Activated CD4-positive, alpha-beta T cell treated with anti-CD3 and anti-CD28 coated beads, Interleukin-2, amount 10 ng/mL, durations not matched to agents 7 days and 5 days (primary cell): Measurements from ENCODE around the gene NMBR. TPM values are rescaled to one million over a fixed set of nuclear protein-coding genes. Genes with fewer than 3 reads are reported as not detected.
A peak's percentile ranks its signal among the peaks of the same experiment; 100 is the strongest.
"Not testable (repeated sequence)": the region's sequence is repeated elsewhere in the genome, so short reads cannot be mapped to it uniquely, and the experiment has no call there.

Experiments used
- CTCF ChIA-PET: fragments of 350-600 bp; sonication (Branson Sonifier 250); formaldehyde crosslinking; loops from one replicate; lab custom pipeline; 2021; ENCODE audit warnings: antibody characterized with exemption; lab: Charles Lee
- POLR2A ChIA-PET: fragments of 350-600 bp; sonication (Branson Sonifier 250); formaldehyde crosslinking; loops from one replicate; lab custom pipeline; 2021; ENCODE audit warnings: antibody characterized with exemption; lab: Charles Lee
- DNase-seq: peaks from one replicate; pipeline ENCODE4 v3.0.0-alpha.2; 2020
- H3K27ac Mint-ChIP-seq: one replicate; pipeline ENCODE4 v1.8.0; 2021; ENCODE audit warnings: mild to moderate bottlenecking, moderate library complexity, mixed read lengths
- H3K27me3 Mint-ChIP-seq: one replicate; pipeline ENCODE4 v1.8.0; 2021; ENCODE audit warnings: mixed read lengths
- H3K36me3 Mint-ChIP-seq: one replicate; pipeline ENCODE4 v1.8.0; 2021; ENCODE audit warnings: low read depth, mixed read lengths
- H3K4me1 Mint-ChIP-seq: one replicate; pipeline ENCODE4 v1.8.0; 2021; ENCODE audit warnings: mixed read lengths
- H3K4me3 Mint-ChIP-seq: one replicate; pipeline ENCODE4 v1.8.0; 2021; ENCODE audit warnings: mild to moderate bottlenecking, moderate library complexity, mixed read lengths
- H3K9me3 Mint-ChIP-seq: one replicate; pipeline ENCODE4 v1.8.0; 2021; ENCODE audit warnings: mixed read lengths
- total RNA-seq, 2 experiments: library from RNA; stranded (reverse); gene quantifications; one replicate each; pipeline ENCODE4 v1.2.3, GENCODE V29; 2021

NMBR gene
- total RNA-seq, 2 experiments from 2014 or later = not detected

DNA sequence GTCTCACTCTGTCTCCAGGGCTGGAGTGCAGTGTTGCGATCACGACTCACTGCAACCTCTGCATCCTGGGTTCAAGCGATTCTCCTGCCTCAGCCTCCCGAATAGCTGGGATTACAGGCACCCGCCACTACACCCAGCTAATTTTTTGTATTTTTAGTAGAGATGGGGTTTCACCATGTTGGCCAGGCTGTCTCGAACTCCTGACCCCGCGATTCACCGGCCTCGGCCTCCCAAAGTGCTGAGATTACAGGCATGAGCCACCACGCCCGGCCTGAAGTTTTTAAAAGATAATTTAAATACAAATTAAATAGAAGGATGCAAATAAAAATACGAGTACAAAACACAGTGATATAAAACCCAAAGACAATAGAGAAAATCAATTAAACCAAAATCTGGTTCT lies 5.4 kb downstream of the NMBR start:
- H3K4me3 Mint-ChIP-seq, H3K9me3 Mint-ChIP-seq, POLR2A ChIA-PET, H3K27ac Mint-ChIP-seq, H3K36me3 Mint-ChIP-seq, DNase-seq, H3K27me3 Mint-ChIP-seq: not testable (repeated sequence)
- CTCF ChIA-PET = interaction anchor here (0.6 kb wide), 1 partner anchor 22 kb away, joined by 3 read pairs; no protein-coding TSS in a partner anchor
- peaks cover 11% of the 10 kb centered on the region for H3K4me1 Mint-ChIP-seq

GRCh38 chr6:142138876-142139275 lies 8.0 kb downstream of the NMBR start:
- Mint-ChIP-seq H3K27me3 (peaks cover 10% of the 10 kb centered on the region), H3K4me3 (no peak overlapping the region), H3K27ac (no peak overlapping the region), H3K36me3 (no peaks in the 10 kb centered on the region), H3K9me3 (no peaks in the 10 kb centered on the region), H3K4me1 (no peaks in the 10 kb centered on the region)
- CTCF ChIA-PET = no interaction called here
- POLR2A ChIA-PET = no interaction called here
- no peak for DNase-seq

DNA sequence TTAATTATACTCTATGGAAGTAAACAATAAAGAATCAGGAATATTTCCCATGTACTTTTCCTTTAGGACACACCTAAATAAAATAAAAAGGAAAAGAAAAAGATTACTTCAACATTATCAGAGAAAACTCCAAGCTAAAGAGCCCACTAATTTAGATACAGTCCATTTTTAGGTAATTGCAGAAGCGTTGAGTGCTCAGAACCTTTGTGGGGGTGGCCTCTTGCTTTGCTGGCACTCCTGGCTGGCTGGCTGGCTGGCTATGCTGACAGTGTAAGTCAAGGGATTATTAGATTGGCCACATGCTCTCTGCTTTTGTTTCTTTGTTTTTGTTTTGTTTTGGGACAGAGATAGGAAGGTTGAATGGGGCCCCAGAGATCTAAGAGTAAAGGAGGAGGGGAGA lies 14.3 kb downstream of the NMBR start, which contains the start of gene GJE1:
TSS of gene GJE1 (plus strand) at position 301 of the 400 bp plus-strand sequence. CDS start 234 bp downstream, outside the sequence.
- POLR2A ChIA-PET = no interaction called here
- Mint-ChIP-seq H3K9me3 (no peaks in the 10 kb centered on the region), H3K36me3 (no peaks in the 10 kb centered on the region), H3K4me3 (no peak within 1 kb of the TSS), H3K27ac (no peak within 1 kb of the TSS), H3K27me3 (peaks cover 23% of the 10 kb centered on the region), H3K4me1 (no peaks in the 10 kb centered on the region)
- no peak for DNase-seq
- CTCF ChIA-PET = no interaction called here

GRCh38 chr6:142130814-142131213 lies 16.1 kb downstream of the NMBR start:
- Mint-ChIP-seq H3K4me1 (no peaks in the 10 kb centered on the region), H3K27ac (no peak overlapping the region), H3K4me3 (no peak overlapping the region), H3K9me3 (no peaks in the 10 kb centered on the region), H3K36me3 (no peaks in the 10 kb centered on the region), H3K27me3 (peaks cover 30% of the 10 kb centered on the region)
- CTCF ChIA-PET = no interaction called here
- POLR2A ChIA-PET = no interaction called here
- DNase-seq = no peak

- CTCF ChIA-PET = no interaction called here
Measured at GRCh38 chr6:142121342-142121741, 25.6 kb downstream of the NMBR start.

GRCh38 chr6:142118925-142119324 lies 28.0 kb downstream of the NMBR start:
- POLR2A ChIA-PET = no interaction called here
- no peak for DNase-seq

More at GRCh38 chr6:142121342-142121741, 25.6 kb downstream of the NMBR start:
- Mint-ChIP-seq H3K27me3 (peaks cover 17% of the 10 kb centered on the region), H3K4me3 (no peak overlapping the region), H3K27ac (no peak overlapping the region), H3K9me3 (no peaks in the 10 kb centered on the region), H3K36me3 (no peaks in the 10 kb centered on the region), H3K4me1 (no peaks in the 10 kb centered on the region)
- POLR2A ChIA-PET = no interaction called here
- DNase-seq = no peak

DNA sequence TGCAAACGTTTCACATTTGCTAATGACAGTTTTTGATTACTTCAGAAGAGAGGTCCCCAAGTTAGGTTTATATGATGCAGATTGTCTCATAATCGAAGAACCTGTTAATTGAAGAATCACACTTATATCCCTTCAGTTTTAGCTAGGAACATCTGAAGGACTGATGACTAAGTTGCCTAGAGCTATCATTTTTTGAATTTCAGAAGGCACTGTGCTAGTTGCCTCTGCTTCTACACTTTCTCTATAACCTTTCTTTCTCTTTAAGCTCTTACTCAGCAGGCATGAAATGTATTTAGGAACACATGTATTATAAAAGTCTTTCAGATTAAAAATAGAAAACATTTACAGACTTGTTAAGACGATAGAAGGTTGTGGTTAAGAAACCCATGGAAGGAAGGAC lies 28.6 kb downstream of the NMBR start:
- Mint-ChIP-seq H3K36me3 (no peaks in the 10 kb centered on the region), H3K9me3 (no peaks in the 10 kb centered on the region), H3K27ac (no peak overlapping the region), H3K27me3 (peaks cover 8% of the 10 kb centered on the region), H3K4me1 (no peaks in the 10 kb centered on the region), H3K4me3 (no peak overlapping the region)
- ChIA-PET POLR2A (no interaction called here), CTCF (no interaction called here)
- DNase-seq = no peak

More at GRCh38 chr6:142118925-142119324, 28.0 kb downstream of the NMBR start:
- H3K4me3 Mint-ChIP-seq = no peak overlapping the region
- no peaks in the 10 kb centered on the region for H3K4me1 Mint-ChIP-seq
- no peaks in the 10 kb centered on the region for H3K36me3 Mint-ChIP-seq
- no peaks in the 10 kb centered on the region for H3K9me3 Mint-ChIP-seq
- H3K27me3 Mint-ChIP-seq = peaks cover 8% of the 10 kb centered on the region
- no peak overlapping the region for H3K27ac Mint-ChIP-seq
- CTCF ChIA-PET = no interaction called here

GRCh38 chr6:142117366-142117765 lies 29.6 kb downstream of the NMBR start:
- Mint-ChIP-seq H3K9me3 (no peaks in the 10 kb centered on the region), H3K36me3 (no peaks in the 10 kb centered on the region), H3K27me3 (peaks cover 8% of the 10 kb centered on the region), H3K4me3 (no peak overlapping the region), H3K27ac (no peak overlapping the region), H3K4me1 (no peaks in the 10 kb centered on the region)
- CTCF ChIA-PET = no interaction called here
- POLR2A ChIA-PET = no interaction called here
- no peak for DNase-seq

DNA sequence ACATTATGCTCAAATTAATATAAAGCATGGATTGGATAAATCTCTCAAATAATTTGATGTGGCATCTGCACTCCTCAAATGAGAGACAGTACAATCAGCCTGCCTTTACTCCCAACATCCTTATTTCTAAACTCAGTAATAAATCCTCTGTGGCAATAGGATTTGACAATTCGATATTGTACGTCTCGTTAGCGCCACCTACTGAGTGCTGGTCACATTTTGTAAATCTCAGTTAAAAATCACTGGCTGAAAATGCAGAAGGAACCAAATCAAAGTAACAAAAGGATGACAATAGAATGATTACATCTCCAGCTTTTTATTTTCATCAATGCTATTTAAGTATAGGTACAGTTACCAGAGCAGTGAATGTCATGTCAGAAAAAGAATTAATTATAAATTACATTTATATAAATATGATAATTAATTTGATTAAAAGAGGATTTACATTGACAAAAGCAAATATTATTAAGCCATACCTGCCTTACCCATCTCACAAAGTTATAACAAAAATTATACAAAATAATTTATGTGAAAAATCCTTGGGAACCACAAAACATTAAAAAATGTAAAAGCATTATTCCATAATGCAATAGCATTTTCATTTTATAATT lies 34.4 kb downstream of the NMBR start:
- peak; percentile 78 for DNase-seq
- Mint-ChIP-seq H3K4me1 (no peaks in the 10 kb centered on the region), H3K9me3 (no peaks in the 10 kb centered on the region), H3K36me3 (no peaks in the 10 kb centered on the region), H3K27ac (no peak overlapping the region), H3K4me3 (no peak overlapping the region), H3K27me3 (no peaks in the 10 kb centered on the region)
- POLR2A ChIA-PET = no interaction called here
- CTCF ChIA-PET = no interaction called here

- POLR2A ChIA-PET, CTCF ChIA-PET, DNase-seq, H3K9me3 Mint-ChIP-seq, H3K27ac Mint-ChIP-seq, H3K36me3 Mint-ChIP-seq, H3K27me3 Mint-ChIP-seq, H3K4me3 Mint-ChIP-seq, H3K4me1 Mint-ChIP-seq: not testable (repeated sequence)
Measured at GRCh38 chr6:142110820-142111219, 36.1 kb downstream of the NMBR start.

DNA sequence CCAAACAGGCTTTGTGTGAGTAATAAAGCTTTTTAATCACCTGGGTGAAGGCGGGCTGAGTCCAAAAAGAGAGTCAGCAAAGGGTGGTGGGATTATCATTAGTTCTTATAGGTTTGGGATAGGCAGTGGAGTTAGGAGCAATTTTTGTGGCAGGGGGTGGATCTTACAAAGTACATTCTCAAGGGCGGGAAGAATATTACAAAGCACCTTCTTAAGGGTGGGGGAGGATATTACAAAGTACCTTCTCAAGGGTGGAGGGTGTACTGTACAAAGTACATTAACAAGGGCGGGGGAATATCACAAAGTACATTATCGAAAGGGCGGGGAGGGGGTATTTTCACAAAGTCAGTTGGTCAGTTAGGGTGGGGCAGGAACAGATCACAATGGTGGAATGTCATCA lies 42.1 kb downstream of the NMBR start:
- H3K36me3 Mint-ChIP-seq, POLR2A ChIA-PET, H3K27ac Mint-ChIP-seq, H3K27me3 Mint-ChIP-seq, H3K9me3 Mint-ChIP-seq, H3K4me3 Mint-ChIP-seq, H3K4me1 Mint-ChIP-seq, CTCF ChIA-PET, DNase-seq: not testable (repeated sequence)

DNA sequence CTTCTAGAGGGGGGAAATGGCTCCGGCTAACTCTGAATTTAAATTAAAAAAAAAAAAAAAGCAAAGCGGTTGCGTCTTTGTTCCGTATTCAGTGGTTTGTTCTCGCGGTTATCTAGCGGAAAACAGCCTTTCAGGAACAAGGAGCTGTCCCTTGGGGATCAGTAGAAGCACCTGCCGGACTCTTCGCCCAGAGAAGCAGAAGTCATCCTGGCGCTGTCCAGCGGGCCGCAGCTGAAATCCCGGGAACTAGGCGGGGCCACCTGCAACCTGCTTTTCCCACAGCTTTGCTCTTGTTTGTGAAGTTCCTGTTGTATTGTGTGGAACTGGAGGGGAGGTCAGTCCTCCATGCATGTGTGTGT lies 58.1 kb downstream of the NMBR start:
- H3K27ac Mint-ChIP-seq = no peak overlapping the region
- no peaks in the 10 kb centered on the region for H3K36me3 Mint-ChIP-seq
- no peaks in the 10 kb centered on the region for H3K9me3 Mint-ChIP-seq
- POLR2A ChIA-PET = no interaction called here
- CTCF ChIA-PET = interaction anchor here (0.7 kb wide), 1 partner anchor 132 kb away, joined by 3 read pairs; no protein-coding TSS in a partner anchor
- DNase-seq = no peak
- no peak overlapping the region for H3K4me3 Mint-ChIP-seq
- peaks cover 25% of the 10 kb centered on the region for H3K27me3 Mint-ChIP-seq
- no peaks in the 10 kb centered on the region for H3K4me1 Mint-ChIP-seq

DNA sequence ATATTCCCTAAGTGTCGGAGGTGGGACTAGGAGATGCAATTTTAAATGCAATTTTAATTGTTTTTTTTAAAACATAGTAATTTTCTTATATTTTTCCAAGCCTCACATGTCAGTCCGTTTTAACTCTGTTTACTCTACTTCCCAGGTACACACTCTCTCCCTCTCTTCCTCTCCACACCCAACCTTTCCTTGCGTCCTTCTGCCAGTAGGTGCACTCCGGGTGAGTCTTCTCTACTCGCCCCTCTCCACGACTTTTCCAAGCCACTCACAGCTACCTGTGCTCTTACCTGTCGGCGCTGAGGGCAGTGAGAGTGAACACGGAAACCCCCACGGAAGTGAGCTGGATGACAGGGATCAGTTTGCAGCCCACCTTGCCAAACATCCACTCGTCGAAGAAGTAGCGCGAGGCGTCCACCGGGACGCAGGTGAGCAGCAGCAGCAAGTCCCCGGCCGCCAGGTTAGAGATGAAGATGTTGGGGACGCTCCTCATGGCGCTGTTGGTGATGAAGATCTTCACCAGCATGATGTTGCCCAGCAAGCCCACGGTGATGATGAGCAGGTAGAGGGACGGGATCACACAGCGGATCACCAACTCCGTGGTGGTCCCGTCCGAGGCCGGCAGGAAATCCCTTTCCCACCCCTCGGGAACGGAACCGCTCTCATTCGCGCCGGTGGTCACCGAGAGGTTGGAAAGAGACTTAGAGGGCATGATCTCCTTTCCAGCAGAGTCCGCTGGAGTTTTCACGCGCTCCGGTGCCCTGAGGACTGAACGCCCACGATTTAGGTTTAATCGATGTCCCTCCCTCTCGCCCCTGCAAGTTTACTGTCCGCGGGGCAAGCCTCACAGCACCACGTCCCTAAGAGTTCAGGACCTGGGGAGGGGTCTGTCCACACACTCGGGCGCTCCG lies 58.7 kb downstream of the NMBR start:
- Mint-ChIP-seq H3K36me3 (no peaks in the 10 kb centered on the region), H3K4me1 (no peaks in the 10 kb centered on the region), H3K9me3 (no peaks in the 10 kb centered on the region), H3K27me3 (peaks cover 27% of the 10 kb centered on the region), H3K4me3 (no peak overlapping the region), H3K27ac (no peak overlapping the region)
- ChIA-PET POLR2A (no interaction called here), CTCF (interaction anchor here (0.7 kb wide), 1 partner anchor 132 kb away, joined by 3 read pairs; no protein-coding TSS in a partner anchor)
- no peak for DNase-seq
